SU-DHL-6 (cell line): Measurements from ENCODE around the gene CDKAL1.

Experiments used
- H2AFZ ChIP-seq: fragments of 200-600 bp; sonication (generic); 2 replicates; pipeline ENCODE4 v1.6.1; 2014; ENCODE audit warnings: low read depth, mild to moderate bottlenecking, moderate library complexity, mixed read lengths, antibody characterized with exemption, low read length; ENCODE audit not compliant: severe bottlenecking
- H3F3A ChIP-seq: fragments of 200-600 bp; shearing (Covaris generic); 2 replicates; pipeline ENCODE4 v1.6.0; 2016; ENCODE audit warnings: antibody characterized with exemption, mild to moderate bottlenecking; ENCODE audit not compliant: insufficient read depth
- H3K27ac ChIP-seq: fragments of 200-600 bp; sonication (generic); 2 replicates; pipeline ENCODE4 v1.5.1; 2016; ENCODE audit warnings: low read depth, mild to moderate bottlenecking, low read length, moderate library complexity, mixed read lengths
- H3K27me3 ChIP-seq: fragments of 200-600 bp; sonication (generic), shearing (Covaris generic); 2 replicates; pipeline ENCODE4 v1.6.0; 2014; ENCODE audit warnings: mild to moderate bottlenecking, low read length
- H3K36me3 ChIP-seq: fragments of 200-600 bp; sonication (generic); 2 replicates; pipeline ENCODE4 v1.6.1; 2014; ENCODE audit warnings: mild to moderate bottlenecking, low read length, mixed read lengths
- H3K4me2 ChIP-seq: fragments of 300-600, 200-600 bp; shearing (Covaris generic), sonication (generic); 2 replicates; pipeline ENCODE4 v1.6.0; 2014; ENCODE audit warnings: low read length, low read depth, mild to moderate bottlenecking; ENCODE audit not compliant: poor library complexity, severe bottlenecking
- H3K4me3 ChIP-seq: fragments of 200-600 bp; sonication (generic); 2 replicates; pipeline ENCODE4 v1.5.1; 2014; ENCODE audit warnings: antibody characterized with exemption, low read length, mild to moderate bottlenecking, mixed read lengths; ENCODE audit not compliant: insufficient read depth, poor library complexity, severe bottlenecking
- H3K79me2 ChIP-seq: fragments of 200-600 bp; sonication (generic); 2 replicates; pipeline ENCODE4 v1.6.1; 2014; ENCODE audit warnings: mild to moderate bottlenecking, low read length, moderate library complexity; ENCODE audit not compliant: insufficient read depth
- H3K9ac ChIP-seq: fragments of 200-600 bp; sonication (generic); 2 replicates; pipeline ENCODE4 v1.7.0; 2014; ENCODE audit warnings: mild to moderate bottlenecking, low read length
- H3K9me2 ChIP-seq: fragments of 200-600 bp; sonication (generic); replicated peaks from 2 replicates; pipeline ENCODE4 v1.6.1; 2014; ENCODE audit warnings: low read length; ENCODE audit not compliant: insufficient read depth
- H3K9me3 ChIP-seq: fragments of 200-600 bp; sonication (generic); 2 replicates; pipeline ENCODE4 v1.6.1; 2014; ENCODE audit warnings: low read length, mixed read lengths; ENCODE audit not compliant: insufficient read depth
- H4K20me1 ChIP-seq: fragments of 200-600 bp; sonication (generic); 2 replicates; pipeline ENCODE4 v1.6.1; 2014; ENCODE audit warnings: low read depth, mild to moderate bottlenecking, antibody characterized with exemption, low read length, moderate library complexity, mixed read lengths
- CTCF ChIP-seq: fragments of 200-600 bp; sonication (generic); IDR thresholded peaks from one replicate; pipeline ENCODE4 v1.5.1; 2017; ENCODE audit warnings: antibody characterized with exemption, mild to moderate bottlenecking, low read length, moderate library complexity; ENCODE audit not compliant: insufficient read depth, poor library complexity, severe bottlenecking
- EZH2phosphoT487 ChIP-seq: fragments of 200-600 bp; sonication (generic), shearing (Covaris generic); conservative IDR thresholded peaks from 2 replicates; pipeline ENCODE4 v1.6.1; 2018; ENCODE audit warnings: mild to moderate bottlenecking, antibody characterized with exemption, low read length, moderate library complexity, mixed read lengths

Gene CDKAL1

GRCh38 chr6:20915626-20916025 lies 381.4 kb downstream of the CDKAL1 start:
- TF ChIP-seq EZH2phosphoT487 (no peak), CTCF (no peak)
- no peaks in the 10 kb centered on the region for H3K27me3 ChIP-seq
- no peaks in the 10 kb centered on the region for H3F3A ChIP-seq
- H3K9me3 ChIP-seq, result peaks cover 7% of the 10 kb centered on the region; the same call in 1 of the 2 replicates
- no peak overlapping the region for H2AFZ ChIP-seq
- no peak overlapping the region for H3K4me2 ChIP-seq
- H3K9ac ChIP-seq, result no peak overlapping the region
- H3K36me3 ChIP-seq, result no peaks in the 10 kb centered on the region
- no peak overlapping the region for H3K27ac ChIP-seq
- no peaks in the 10 kb centered on the region for H3K9me2 ChIP-seq
- no peaks in the 10 kb centered on the region for H3K79me2 ChIP-seq
- no peaks in the 10 kb centered on the region for H4K20me1 ChIP-seq
- no peak overlapping the region for H3K4me3 ChIP-seq

- H3K27ac ChIP-seq, result no peak overlapping the region
- no peaks in the 10 kb centered on the region for H4K20me1 ChIP-seq
- no peaks in the 10 kb centered on the region for H3K36me3 ChIP-seq
- no peak overlapping the region for H3K4me2 ChIP-seq
- no peaks in the 10 kb centered on the region for H3K9me2 ChIP-seq
- H3K27me3 ChIP-seq, result no peaks in the 10 kb centered on the region
- TF ChIP-seq EZH2phosphoT487, result no peak
- no peak for TF ChIP-seq CTCF
- peaks cover 7% of the 10 kb centered on the region; the same call in 1 of the 2 replicates for H3K9me3 ChIP-seq
- no peak overlapping the region for H3K9ac ChIP-seq
- H2AFZ ChIP-seq, result no peak overlapping the region
- no peaks in the 10 kb centered on the region for H3K79me2 ChIP-seq
- H3K4me3 ChIP-seq, result no peak overlapping the region
- H3F3A ChIP-seq, result no peaks in the 10 kb centered on the region
Observed at GRCh38 chr6:20916086-20916485, 381.8 kb downstream of the CDKAL1 start.

GRCh38 chr6:20918868-20919267 lies 384.6 kb downstream of the CDKAL1 start:
- Histone ChIP-seq H2AFZ (no peak overlapping the region), H3K4me3 (no peak overlapping the region), H3K27ac (no peak overlapping the region), H3K9ac (no peak overlapping the region), H3K4me2 (no peak overlapping the region), H3K27me3 (no peaks in the 10 kb centered on the region), H3F3A (no peaks in the 10 kb centered on the region), H3K9me2 (no peaks in the 10 kb centered on the region), H3K79me2 (no peaks in the 10 kb centered on the region), H4K20me1 (no peaks in the 10 kb centered on the region), H3K9me3 (peaks cover 7% of the 10 kb centered on the region; the same call in 1 of the 2 replicates), H3K36me3 (no peaks in the 10 kb centered on the region)
- TF ChIP-seq EZH2phosphoT487 (no peak), CTCF (no peak)
